ENCODE results near the gene MRFAP1L1.
A peak's percentile ranks its signal among the peaks of the same experiment; 100 is the strongest.

Gene MRFAP1L1

GRCh38 chr4:6660430-6660829 is 49.2 kb downstream of the MRFAP1L1 start:
- DNase-seq (ENCODE audit: low read depth): no peak

GRCh38 chr4:6659897-6660296 is 49.8 kb downstream of the MRFAP1L1 start:
- no peak for DNase-seq (ENCODE audit: low read depth)

GRCh38 chr4:6658597-6659075 is 51.0 kb downstream of the MRFAP1L1 start:
- DNase-seq (ENCODE audit: low read depth): peak; percentile 57

- no peak for DNase-seq (ENCODE audit: low read depth)
These were observed 51.5 kb downstream of the MRFAP1L1 start for GRCh38 chr4:6658209-6658595.

Measured in iris pigment epithelial cell (primary cell).